G401 (cell line): ENCODE measurements around the gene HBG2. TPM values are rescaled to one million over a fixed set of nuclear protein-coding genes. Genes with fewer than 3 reads are reported as not detected.

Experiments used
- total RNA-seq: library from RNA; depleted of rRNA; stranded (reverse); fragments of >200 nt; shearing (Covaris generic); gene quantifications from 2 replicates; pipeline ENCODE4 v1.2.3, GENCODE V29; 2014; rRNA removed

Gene HBG2
- total RNA-seq, 1 experiment from 2014 or later, result not detected

Other genes starting within 250 kb of the HBG2 start
- not detected in 2 replicates for gene OR52J3, start 208.3 kb downstream of the HBG2 start, total RNA-seq
- not detected in 2 replicates for gene OR52E2, start 195.2 kb downstream of the HBG2 start, total RNA-seq
- not detected in 2 replicates for gene OR52E1, start 185.2 kb downstream of the HBG2 start, total RNA-seq
- not detected in 2 replicates for gene OR52A5, start 116.4 kb downstream of the HBG2 start, total RNA-seq
- not detected in 2 replicates for gene OR52A1, start 100.0 kb downstream of the HBG2 start, total RNA-seq
- not detected in 2 replicates for gene OR51V1, start 54.1 kb downstream of the HBG2 start, total RNA-seq
- not detected in 2 replicates for gene HBB, start 27.7 kb downstream of the HBG2 start, total RNA-seq
- not detected in 2 replicates for gene HBD, start 20.3 kb downstream of the HBG2 start, total RNA-seq
- gene HBG1, start 4.9 kb downstream of the HBG2 start, total RNA-seq, result not detected in 2 replicates
- gene HBE1, start 15.2 kb upstream of the HBG2 start, total RNA-seq, result not detected in 2 replicates
- gene OR51B4, start 47.2 kb upstream of the HBG2 start, total RNA-seq, result not detected in 2 replicates
- not detected in 2 replicates for gene OR51B2, start 69.5 kb upstream of the HBG2 start, total RNA-seq
- not detected in 2 replicates for gene OR51B5, start 88.7 kb upstream of the HBG2 start, total RNA-seq
- gene OR51B6, start 96.7 kb upstream of the HBG2 start, total RNA-seq, result not detected in 2 replicates
- not detected in 2 replicates for gene OR51M1, start 129.0 kb upstream of the HBG2 start, total RNA-seq
- not detected in 2 replicates for gene OR51Q1, start 167.3 kb upstream of the HBG2 start, total RNA-seq
- gene OR51I1, start 186.7 kb upstream of the HBG2 start, total RNA-seq, result not detected in 2 replicates
- gene OR51I2, start 194.5 kb upstream of the HBG2 start, total RNA-seq, result not detected in 2 replicates
- not detected in 2 replicates for gene OR52D1, start 233.9 kb upstream of the HBG2 start, total RNA-seq